Medulla oblongata (tissue), 1 donor: ENCODE data around the gene FBLN1.
A peak's percentile ranks its signal among the peaks of the same experiment; 100 is the strongest.
"Not testable (repeated sequence)": the region's sequence is repeated elsewhere in the genome, so short reads cannot be mapped to it uniquely, and the experiment has no call there.

Experiments
- DNase-seq: peaks from one replicate; pipeline ENCODE4 v3.0.0-alpha.2; 2015; ENCODE audit errors: extremely low spot score

The FBLN1 gene

GRCh38 chr22:45608045-45608444 is 105.4 kb downstream of the FBLN1 start:
- DNase-seq: not testable (repeated sequence)

DNA sequence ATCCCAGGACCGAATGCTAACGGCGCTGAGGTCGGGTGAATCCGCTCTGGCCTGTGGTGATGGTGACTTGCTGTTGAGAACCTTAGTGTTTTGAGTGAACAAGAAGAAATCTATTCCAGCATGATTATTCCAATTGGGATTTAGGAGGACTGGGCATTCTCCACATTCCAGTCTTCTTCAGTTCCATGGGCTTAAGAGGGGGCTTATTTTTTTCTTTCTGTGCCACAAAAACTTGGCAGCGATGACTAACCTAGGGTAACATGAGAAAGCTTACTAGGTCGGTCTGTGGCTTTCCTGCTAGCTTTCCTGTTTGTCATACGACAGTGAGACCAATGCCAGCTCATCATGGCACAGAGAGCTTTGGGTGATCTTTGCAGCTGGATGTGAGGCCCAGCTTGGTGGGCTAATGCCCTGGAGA is 106.1 kb downstream of the FBLN1 start:
- no peak for DNase-seq

- DNase-seq: no peak
Observed at GRCh38 chr22:45612451-45612901, 109.8 kb downstream of the FBLN1 start.

DNA sequence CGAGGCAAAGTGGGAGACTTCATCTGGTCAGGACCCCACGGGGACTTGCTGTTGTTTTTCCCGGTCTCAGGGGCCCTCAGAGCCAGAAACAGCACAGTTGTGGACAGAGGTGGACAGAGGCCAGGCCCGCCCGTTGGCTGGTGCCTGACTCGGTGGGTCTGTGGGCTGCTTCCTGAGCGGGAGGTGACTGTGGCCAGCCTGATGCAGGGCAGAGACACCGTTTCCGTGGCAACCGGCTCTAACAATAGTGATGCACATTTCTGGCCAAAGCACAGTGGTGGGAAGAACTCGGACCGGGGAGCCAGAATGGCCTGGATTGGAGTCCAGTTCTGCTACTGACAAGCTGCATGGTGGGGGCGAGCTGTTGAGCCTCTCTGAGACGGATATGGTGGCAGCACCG is 110.3 kb downstream of the FBLN1 start:
- no peak for DNase-seq

DNA sequence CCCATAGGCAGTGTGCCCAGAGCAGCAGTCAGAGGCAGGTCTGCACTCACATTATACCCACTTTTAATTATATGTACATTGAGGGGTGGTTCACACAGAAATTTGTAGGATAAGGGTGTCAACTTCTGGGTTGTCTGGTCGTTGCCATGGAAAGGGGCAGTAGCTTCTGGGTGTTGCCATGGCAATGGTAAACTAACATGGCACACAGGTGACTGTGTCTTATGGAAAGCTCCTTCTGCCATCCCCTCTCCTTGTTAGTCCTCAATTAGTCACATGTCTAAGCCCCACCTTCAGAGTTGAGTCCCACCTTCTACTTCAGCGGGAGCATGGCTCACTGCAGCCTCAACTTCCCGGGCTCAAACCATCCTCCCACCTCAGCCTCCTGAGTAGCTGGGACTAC is 112.7 kb downstream of the FBLN1 start:
- DNase-seq: no peak

GRCh38 chr22:45616432-45616831 is 113.7 kb downstream of the FBLN1 start:
- DNase-seq: no peak

GRCh38 chr22:45617948-45618347 is 115.3 kb downstream of the FBLN1 start:
- no peak for DNase-seq

DNA sequence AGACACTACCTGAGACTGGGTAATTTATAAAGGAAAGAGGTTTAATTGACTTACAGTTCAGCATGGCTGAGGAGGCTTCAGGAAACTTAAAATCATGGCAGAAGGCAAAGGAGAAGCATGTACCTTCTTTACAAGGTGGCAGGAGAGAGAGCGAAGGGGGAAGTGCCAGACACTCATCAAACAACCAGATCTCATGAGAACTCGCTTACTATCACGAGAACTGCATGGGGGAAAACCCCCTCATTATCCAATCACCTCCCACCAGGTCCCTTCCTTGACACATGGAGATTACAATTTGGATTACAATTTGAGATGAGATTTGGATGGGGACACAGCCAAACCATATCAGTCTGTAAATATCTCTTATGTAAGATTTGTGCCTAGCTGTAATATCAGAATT is 118.0 kb downstream of the FBLN1 start:
- no peak for DNase-seq

- DNase-seq: no peak
Observed at GRCh38 chr22:45621836-45622600, 119.3 kb downstream of the FBLN1 start.

- not testable (repeated sequence) for DNase-seq
Observed at GRCh38 chr22:45623464-45624145, 120.9 kb downstream of the FBLN1 start.

DNA sequence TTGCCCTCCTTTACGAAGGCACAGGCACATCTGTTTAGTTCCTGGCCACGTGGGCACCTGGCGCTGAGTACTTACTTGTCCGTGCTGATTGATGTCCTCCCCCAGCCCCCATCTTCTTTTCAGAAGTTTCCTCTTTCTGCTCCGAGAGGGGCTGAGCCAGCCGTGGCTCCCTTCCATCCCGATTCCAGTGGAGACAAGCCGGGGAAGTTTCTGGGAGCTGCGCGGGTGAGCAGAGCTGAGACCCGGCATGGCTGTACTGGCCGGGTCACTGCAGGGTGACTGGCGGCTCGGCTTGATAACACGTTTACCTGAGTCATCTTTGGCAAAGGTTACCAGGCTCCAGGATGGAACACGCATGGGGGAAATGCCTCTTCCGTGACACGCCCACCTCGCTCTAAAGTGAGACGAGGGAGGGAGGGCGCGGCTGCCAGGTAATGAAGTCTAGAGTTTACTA is 123.5 kb downstream of the FBLN1 start:
- no peak for DNase-seq

DNA sequence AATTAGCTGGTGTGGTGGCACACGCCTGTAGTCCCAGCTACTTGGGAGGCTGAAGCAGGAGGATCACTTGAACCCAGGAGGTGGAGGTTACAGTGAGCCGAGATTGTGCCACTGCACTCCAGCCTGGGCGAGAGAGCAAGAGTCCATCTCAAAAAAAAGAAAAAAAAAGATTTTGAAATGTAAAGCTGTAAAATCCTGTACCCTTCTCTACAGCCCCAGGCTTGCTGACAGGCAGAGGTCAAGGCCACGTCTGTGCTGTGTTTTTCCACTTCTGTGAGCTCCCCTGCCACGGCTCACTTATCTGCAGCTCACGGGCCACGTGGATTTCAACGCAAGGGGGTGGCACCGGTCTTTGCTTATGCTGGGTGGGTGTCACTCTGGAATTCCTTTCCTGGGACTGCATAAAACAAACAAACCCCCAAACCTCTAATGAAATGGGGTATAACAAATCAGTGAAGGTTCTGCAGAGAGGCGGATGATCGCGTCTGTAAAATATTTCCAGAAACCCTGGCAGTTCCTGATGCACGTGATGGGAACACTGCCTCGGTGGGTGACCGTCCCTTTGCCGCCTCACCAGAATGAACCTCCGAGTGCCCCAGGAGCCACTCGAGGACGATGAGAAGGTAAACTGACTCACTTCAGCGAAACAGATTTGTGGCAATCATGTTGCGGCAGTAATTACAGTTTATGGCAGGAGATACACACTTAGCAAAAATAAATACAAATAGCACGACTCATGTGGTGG is 125.0 kb downstream of the FBLN1 start:
- DNase-seq: no peak

GRCh38 chr22:45628515-45628914 is 125.8 kb downstream of the FBLN1 start:
- no peak for DNase-seq

GRCh38 chr22:45629469-45630089 is 126.9 kb downstream of the FBLN1 start:
- no peak for DNase-seq

DNA sequence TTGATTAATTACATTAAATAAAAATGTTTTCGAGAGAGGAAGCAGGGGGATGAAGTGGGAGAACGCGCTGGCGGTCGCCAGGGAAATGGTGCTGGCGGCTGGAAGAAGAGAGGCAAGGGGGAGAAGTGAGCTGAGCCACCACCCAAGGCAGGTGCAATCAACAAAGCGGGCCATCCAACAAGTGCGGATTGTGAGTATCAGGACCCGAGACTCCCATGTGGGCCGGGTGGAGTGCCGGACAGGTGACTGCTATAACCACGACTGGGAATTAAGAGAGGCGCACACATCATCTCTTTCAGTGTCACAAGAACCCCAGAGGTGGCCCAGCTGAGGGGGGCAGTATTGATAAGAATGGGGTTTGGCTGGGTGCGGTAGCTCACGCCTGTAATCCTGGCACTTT is 127.8 kb downstream of the FBLN1 start:
- no peak for DNase-seq

- peak; percentile 17 for DNase-seq
Observed at GRCh38 chr22:45631140-45631840, 128.6 kb downstream of the FBLN1 start.

GRCh38 chr22:45631841-45632238 is 129.2 kb downstream of the FBLN1 start:
- DNase-seq: no peak

- DNase-seq: no peak
Observed at GRCh38 chr22:45632791-45633515, 130.3 kb downstream of the FBLN1 start.

DNA sequence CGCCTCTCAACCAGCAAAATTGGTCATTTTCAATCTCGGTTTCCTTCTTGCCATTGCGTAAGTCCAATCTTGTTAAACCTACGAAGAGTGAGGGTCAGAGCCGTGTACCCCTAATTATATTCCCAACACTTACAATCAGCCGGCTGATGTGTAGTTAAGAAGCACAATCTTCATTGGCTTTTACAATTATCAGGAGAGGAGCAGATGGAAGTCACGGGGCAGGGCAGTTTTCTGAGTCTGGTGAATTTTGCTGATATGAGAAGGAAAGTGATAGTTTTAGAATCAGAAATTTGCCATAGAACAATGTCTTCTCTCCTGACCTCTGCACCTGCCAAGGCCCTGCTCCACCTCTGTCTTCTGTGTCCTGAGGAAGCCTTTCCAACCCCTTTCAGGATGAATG is 134.0 kb downstream of the FBLN1 start:
- no peak for DNase-seq

GRCh38 chr22:45638197-45638596 is 135.5 kb downstream of the FBLN1 start:
- DNase-seq: no peak
